ENCODE results near the gene VDR. TPM values are rescaled to one million over a fixed set of nuclear protein-coding genes. Genes with fewer than 3 reads are reported as not detected.
A peak's percentile ranks its signal among the peaks of the same experiment; 100 is the strongest.

The VDR gene
- total RNA-seq, 1 donor from 2014 or later = 6.7 TPM

DNA sequence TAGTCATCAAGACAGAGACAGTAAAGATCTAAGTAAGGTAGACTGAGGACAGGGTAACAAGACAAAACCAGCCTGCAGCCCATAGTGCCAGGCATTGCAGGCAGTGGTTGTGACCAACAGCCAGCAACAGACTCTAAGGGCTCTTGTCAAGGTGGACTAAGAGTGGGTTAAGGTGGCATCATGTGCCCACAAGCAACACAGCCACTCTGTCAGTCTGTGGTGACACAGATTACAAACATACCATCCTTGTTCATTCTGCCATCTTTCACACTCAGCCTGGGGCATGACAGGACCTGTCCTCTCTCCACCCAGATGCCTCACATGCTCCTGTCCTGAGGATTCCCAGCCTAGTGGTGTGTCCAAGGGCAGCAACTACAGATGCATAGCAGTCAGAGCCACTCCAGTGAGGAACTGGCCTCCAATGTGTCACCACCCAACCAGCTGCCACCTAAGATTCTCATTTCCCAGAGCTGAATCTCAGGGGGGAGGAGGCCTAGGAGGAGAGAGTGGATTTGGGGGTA lies 28.3 kb downstream of the VDR start:
- DNase-seq (ENCODE audit: low read depth) = no peak
- TF ChIP-seq, protein P1, sequence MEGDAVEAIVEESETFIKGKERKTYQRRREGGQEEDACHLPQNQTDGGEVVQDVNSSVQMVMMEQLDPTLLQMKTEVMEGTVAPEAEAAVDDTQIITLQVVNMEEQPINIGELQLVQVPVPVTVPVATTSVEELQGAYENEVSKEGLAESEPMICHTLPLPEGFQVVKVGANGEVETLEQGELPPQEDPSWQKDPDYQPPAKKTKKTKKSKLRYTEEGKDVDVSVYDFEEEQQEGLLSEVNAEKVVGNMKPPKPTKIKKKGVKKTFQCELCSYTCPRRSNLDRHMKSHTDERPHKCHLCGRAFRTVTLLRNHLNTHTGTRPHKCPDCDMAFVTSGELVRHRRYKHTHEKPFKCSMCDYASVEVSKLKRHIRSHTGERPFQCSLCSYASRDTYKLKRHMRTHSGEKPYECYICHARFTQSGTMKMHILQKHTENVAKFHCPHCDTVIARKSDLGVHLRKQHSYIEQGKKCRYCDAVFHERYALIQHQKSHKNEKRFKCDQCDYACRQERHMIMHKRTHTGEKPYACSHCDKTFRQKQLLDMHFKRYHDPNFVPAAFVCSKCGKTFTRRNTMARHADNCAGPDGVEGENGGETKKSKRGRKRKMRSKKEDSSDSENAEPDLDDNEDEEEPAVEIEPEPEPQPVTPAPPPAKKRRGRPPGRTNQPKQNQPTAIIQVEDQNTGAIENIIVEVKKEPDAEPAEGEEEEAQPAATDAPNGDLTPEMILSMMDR (conservative IDR thresholded peaks at IDR 0.05; ENCODE audit: low read depth, low read length) = no peak
- no peak overlapping the region for H3K4me3 ChIP-seq (ENCODE audit: low read depth, low read length)

DNA sequence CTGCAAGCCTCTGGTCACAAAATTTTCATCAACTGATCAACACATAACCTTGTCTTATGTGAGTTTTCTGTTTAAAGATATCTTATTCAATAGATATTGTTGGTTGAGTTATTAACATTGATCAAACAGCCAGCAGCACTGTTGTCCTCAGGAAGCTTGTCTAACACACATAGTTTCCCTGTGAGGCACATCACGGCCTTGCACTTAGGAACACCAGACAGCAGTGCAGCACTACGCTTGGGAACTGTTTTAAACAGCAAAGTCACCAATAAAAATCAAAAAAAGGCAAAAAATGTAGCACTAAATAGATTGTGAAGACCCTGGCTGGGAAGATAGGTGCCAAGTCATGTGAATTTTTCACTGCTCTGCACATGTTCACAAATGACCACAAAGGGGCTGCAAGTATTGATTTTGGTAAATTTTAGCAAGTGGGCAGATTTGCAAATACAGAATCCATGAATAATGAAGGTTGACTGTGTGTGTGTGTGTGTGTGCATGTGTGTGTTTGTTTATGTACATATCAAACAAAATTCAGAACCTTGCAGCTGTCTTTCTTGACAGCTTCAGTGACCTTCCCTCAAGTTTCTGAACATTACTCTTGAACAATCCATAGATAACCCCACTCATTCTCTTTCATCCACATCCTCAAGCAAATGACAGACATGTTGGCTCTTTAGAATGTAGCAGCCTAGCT lies 28.9 kb downstream of the VDR start:
- H3K4me3 ChIP-seq (ENCODE audit: low read depth, low read length) = no peak overlapping the region
- TF ChIP-seq, protein P1 (conservative IDR thresholded peaks at IDR 0.05; ENCODE audit: low read depth, low read length) = no peak
- no peak for DNase-seq (ENCODE audit: low read depth)

DNA sequence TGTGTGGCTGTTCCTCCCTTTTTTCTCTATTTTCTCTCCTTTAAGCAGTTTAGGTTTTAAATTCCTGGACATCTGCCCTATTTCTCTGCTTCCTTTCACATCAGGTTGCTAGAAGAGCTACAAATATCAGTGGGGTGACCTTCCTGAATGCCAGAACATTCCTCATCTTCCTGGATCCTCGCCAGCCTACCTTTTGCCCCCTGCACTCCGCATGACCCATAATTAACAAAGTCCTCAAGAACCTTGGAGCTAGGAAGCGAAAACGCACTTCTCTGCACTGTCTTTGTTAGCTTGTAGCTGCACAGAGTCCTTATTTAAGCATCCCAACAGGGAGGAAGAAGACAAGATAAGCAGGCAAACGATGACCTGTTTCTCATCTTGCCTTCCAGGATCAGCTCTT lies 30.5 kb downstream of the VDR start:
- TF ChIP-seq, protein P1 (conservative IDR thresholded peaks at IDR 0.05; ENCODE audit: low read depth, low read length) = no peak
- no peak for DNase-seq (ENCODE audit: low read depth)
- no peak overlapping the region for H3K4me3 ChIP-seq (ENCODE audit: low read depth, low read length)

DNA sequence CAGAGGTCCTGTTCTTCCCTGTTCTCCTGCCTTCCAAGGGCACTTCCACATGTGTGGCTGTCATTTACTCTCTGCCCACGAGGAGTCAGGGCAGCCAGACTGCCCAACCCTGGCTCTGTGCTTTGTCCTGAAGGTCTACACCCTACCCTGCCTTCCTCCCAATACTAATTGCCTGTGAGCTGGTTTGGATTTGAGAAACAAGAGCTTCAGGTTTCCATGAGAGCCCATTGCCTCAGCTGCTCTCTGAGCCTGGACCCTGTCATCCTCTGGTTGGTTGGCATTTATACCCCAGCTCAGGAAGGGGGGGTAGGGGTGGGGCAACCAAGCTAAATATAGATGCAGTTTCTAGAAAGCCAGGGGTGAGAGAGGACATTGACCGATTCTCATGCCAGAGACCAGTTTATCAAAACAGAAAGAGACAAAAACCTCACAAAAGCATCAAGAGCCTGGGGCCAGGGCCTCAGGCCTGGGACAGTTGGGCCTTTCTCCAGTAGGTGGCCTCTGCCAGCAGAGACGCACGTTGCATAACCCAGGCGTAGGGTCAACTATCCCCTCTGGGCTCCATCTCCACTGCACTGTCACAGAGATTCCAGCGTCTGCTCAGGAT lies 34.5 kb downstream of the VDR start:
- no peak for DNase-seq (ENCODE audit: low read depth)
- no peak overlapping the region for H3K4me3 ChIP-seq (ENCODE audit: low read depth, low read length)
- TF ChIP-seq, protein P1 (conservative IDR thresholded peaks at IDR 0.05; ENCODE audit: low read depth, low read length) = peak; percentile 56

DNA sequence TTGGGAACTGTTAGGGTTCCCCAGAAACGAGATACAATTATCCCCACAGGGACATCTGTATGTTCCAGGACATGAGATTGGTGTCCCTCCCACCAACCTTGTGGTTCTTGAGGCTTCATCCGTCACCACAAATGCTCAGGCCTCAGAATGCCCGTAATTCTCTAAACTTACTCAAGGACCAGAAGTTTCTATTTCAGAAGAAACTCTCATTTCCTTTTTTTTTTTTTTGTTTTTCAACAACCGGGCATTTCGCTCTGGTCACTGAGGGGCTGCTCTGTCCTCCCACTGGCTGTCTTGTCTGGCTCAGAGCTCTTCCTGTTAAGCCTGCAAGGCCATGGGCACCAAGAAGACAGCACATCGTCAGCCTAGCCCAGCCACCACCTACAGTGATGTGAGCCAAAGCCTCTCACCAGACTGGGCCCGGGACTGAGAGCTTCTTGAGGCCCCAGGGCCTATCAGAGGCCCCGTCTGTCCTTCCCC lies 36.2 kb downstream of the VDR start:
- TF ChIP-seq, protein P1 (conservative IDR thresholded peaks at IDR 0.05; ENCODE audit: low read depth, low read length) = no peak
- DNase-seq (ENCODE audit: low read depth) = no peak
- H3K4me3 ChIP-seq (ENCODE audit: low read depth, low read length) = no peak overlapping the region

DNA sequence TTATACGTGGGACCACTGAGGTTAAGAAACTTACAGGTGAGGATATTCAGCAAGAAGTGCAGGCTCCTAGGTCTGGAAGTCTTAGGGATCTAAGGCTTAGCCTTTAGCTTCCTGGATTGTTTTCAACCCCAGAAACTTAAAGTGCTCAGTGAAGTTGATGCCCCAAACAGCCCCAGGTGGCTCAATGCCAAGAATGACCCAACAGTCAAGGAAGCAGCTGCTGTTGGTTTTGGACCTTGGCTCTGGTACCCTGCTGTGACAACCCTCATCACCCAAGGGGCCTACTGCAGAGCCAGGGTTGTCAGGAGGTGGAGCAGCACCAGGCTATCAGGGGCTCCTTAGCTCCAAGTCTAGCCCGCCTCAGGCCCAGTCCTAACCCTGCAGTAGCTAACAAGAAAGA lies 36.8 kb downstream of the VDR start:
- DNase-seq (ENCODE audit: low read depth) = no peak
- H3K4me3 ChIP-seq (ENCODE audit: low read depth, low read length) = no peak overlapping the region
- TF ChIP-seq, protein P1 (conservative IDR thresholded peaks at IDR 0.05; ENCODE audit: low read depth, low read length) = no peak
